GM21381 (cell line): ENCODE results near the gene PRC1.

Experiments used
- ATAC-seq: cut with Tn5 transposase; IDR thresholded peaks from one replicate; pipeline ENCODE4 v1.9.1; 2021; ENCODE audit warnings: mild to moderate bottlenecking, moderate library complexity; ENCODE audit not compliant: unreplicated experiment

PRC1 gene

GRCh38 chr15:90990446-90990845, 3.9 kb downstream of the PRC1 start:
- no peak for ATAC-seq

GRCh38 chr15:90989040-90989768, 5.1 kb downstream of the PRC1 start:
- ATAC-seq = no peak

DNA sequence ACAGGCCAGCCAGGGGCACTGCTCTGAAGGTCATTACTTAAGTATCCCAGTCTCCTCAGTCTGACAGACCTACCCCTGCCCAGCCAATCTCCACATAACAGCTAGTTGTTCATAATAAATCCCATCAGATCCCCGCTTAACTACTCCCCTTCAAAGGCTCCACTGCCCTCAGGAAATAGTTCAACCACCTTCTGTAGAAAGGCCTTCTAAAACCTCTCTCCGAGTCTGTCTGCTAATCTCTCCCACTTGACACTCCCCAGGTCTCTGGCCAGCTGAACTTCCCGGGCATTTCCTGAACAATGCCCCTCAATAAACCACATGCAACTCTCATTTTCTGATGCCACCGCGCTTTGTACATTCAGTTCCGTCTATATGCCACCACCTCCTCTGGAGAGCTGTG, 6.0 kb downstream of the PRC1 start:
- no peak for ATAC-seq

DNA sequence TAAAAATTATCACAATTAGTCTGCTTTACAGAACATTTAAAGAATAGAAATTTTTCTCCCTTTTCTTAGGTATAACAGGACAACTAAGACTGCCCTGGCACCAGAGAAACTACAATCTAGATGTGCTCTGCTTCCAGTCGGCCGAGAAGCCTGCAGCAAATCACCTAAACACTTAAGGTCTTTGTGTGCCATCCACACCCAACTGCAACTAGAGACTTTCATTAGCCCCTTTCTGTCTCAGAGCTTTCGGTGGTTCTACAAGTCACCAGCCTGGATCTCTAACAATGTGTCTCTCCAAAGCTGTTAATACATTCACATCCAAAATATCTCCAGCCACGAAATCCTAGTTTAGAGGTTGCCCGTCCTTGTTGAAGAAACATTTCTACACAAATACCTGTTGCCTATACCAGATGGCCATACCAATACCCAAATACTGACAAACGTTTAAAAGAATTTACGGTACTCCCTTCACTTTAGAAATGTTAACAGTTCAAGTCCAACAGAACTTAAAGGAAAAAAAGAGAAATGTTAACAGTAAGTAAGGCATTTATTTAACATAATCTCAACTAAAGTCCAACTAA, 6.7 kb downstream of the PRC1 start:
- ATAC-seq = no peak

- peak; percentile 44 for ATAC-seq
Observed at GRCh38 chr15:90986790-90987507, 7.4 kb downstream of the PRC1 start.

DNA sequence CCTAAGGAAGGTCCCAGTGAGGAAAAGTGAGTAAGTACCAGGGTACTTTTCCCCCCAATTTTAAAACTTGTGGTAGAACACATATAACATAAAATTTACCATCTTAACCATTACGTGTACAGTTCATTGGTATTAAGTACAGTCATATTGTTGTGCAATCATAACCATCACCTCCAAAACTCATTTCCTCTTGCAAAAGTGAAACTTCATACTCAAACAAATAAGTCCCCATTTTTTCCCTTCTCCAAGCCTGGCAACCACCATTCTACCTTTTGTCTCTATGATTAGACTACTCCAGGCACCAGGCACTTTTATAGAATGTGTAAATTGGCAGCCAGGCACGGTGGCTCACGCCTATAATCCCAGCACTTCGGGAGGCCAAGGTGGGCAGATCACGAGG, 12.2 kb downstream of the PRC1 start:
- peak; percentile 27 for ATAC-seq

- ATAC-seq = peak; percentile 65
Observed at GRCh38 chr15:90981681-90982080, 12.7 kb downstream of the PRC1 start.

DNA sequence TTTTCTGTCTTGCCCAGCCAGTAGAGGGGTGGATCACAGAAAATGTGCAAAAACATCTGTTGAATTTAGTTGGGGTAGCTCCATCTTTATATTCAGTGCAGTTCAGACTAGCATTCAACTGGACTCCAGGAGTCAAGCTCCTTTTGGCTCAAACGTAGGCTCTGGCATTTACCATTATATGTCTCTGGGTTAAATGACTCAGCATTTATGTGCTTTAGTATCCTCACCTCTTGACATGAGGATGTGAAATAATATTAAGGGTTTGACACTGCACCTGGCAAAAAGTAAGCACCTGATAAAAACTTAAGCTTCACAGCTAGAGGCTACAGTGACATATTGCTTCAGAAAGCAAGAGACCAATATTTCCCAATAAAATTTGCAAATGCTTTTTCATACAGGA, 14.8 kb downstream of the PRC1 start:
- no peak for ATAC-seq

GRCh38 chr15:90974216-90974615, 20.1 kb downstream of the PRC1 start:
- ATAC-seq = no peak

DNA sequence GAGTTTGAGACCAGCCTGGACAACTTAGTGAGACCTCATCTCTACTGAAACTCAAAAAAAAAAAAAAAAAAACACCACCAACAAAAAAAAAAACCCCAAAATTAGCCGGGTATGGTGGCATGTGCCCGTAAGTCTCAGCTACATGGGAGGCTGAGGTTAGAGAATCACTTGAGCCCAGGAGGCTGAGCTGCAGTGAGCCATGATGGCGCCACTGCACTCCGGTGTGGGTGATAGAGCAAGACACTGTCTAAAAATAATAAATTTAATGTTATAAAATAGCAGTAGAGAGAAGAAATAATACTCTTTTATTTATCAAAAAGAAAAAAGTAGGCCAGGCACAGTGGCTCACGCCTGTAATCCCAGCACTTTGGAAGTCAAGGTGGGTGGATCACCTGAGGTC, 22.2 kb downstream of the PRC1 start:
- ATAC-seq = no peak

GRCh38 chr15:90970274-90970673, 24.1 kb downstream of the PRC1 start:
- no peak for ATAC-seq

DNA sequence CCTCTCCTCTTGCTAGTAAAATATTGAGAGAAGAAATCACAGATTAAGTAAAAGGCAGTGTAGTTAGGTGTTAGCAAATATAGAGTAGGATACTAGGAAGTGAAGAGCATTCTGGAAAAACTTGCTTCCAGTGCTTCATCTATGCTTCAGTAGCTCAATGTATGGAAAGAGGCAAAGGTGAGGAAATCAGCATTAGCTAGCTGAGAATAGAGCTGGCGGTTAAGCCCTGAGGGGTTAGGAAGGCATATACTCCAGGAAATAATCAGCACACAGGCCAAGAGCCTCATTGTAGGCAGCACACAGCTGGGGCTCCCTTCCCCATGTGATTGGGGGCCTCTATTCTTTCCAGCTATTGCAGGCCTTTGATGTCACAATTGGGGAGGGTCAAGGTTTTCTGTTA, 25.9 kb downstream of the PRC1 start:
- ATAC-seq = no peak

- no peak for ATAC-seq
Observed at GRCh38 chr15:90967206-90967605, 27.1 kb downstream of the PRC1 start.

DNA sequence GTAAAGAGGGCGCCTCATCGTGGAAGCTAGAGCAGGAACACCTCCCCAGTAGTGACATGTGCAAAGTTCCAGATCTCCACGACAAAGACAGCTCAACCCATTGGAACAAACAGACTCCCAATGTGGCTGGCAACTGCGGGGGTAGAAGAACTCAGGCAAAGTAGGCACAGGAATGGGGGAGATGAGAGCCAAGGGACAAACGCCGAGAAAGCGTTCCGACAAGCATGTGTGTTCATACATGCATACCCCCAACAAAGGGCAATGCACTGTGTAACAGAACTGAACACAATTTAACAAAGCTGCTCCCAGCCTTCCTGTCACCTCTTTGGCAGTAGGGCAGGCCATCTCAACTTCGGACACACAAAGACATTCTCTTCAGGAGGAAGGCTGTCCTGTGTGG, 28.1 kb downstream of the PRC1 start:
- ATAC-seq = no peak

- ATAC-seq = no peak
Observed at GRCh38 chr15:90962021-90962420, 32.3 kb downstream of the PRC1 start.

GRCh38 chr15:90960298-90961091, 33.8 kb downstream of the PRC1 start:
- ATAC-seq = no peak

DNA sequence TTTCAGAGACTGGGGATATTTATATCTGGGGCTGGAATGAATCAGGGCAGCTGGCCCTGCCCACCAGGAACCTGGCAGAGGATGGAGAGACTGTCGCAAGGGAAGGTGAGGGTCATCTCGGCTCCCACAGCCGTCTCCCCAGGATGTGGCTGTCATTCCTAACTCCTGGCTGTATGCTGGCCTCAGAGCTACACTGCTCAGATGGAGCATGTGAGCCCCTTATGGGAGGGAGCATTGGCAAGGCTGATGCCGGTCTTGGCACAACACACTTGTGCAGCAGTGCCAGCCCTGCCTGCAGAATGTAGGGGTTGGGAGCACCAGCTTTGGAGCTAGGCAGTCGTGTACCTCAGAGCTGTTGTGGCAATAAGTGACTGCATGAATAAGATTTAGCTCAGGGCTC, 34.4 kb downstream of the PRC1 start:
- no peak for ATAC-seq

DNA sequence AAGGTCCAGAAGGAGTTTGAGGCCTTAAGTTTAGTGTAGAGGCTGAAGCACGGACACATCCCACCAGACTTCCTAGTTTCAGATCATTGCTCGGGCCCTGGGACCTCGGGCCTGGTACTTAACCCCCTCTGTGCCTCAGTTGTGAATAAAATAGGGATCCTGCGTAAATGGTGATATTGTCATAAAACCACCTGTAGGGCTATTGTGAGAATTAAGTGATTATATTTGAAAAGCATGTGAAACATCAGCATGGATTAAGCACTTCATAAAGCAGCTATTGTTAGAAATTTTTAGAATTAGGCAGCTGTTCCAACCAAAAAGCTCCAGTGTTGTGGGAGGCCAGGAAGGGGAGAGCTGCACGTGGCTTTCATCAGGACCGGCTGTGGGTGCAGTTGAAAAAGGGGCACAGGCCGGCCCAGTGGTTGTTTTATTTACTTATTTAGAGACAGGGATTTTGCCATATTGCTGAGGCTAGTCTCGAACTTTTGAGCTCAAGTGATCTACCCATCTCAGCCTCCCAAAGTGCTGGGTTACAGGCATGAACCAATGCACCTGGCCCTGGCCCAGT, 35.2 kb downstream of the PRC1 start:
- no peak for ATAC-seq

GRCh38 chr15:90957791-90958190, 36.5 kb downstream of the PRC1 start:
- no peak for ATAC-seq

GRCh38 chr15:90957031-90957790, 37.1 kb downstream of the PRC1 start:
- ATAC-seq = no peak
